ENCODE data around the gene SPOCK2. TPM values are rescaled to one million over a fixed set of nuclear protein-coding genes. Genes with fewer than 3 reads are reported as not detected.

SPOCK2 gene
- total RNA-seq, 1 experiment from 2014 or later, result 0.32 TPM

- no peak overlapping the region for H3K4me3 ChIP-seq (ENCODE audit: low read depth, low read length, poor library complexity, severe bottlenecking)
- no peak overlapping the region for H3K27ac ChIP-seq (ENCODE audit: low read depth, low read length, poor library complexity, severe bottlenecking)
- no peaks in the 10 kb centered on the region for H3K27me3 ChIP-seq (replicated peaks; ENCODE audit: insufficient read depth, low read depth, low read length, poor library complexity)
- TF ChIP-seq CTCF (conservative IDR thresholded peaks at IDR 0.05; ENCODE audit: low read depth, low read length) (no peak), EZH2 (IDR thresholded peaks at IDR 0.05; ENCODE audit: borderline replicate concordance, low read depth, low read length, poor library complexity, severe bottlenecking) (no peak)
- POLR2A ChIA-PET (ENCODE audit: low non-redundant PET), result no interaction called here
- no peaks in the 10 kb centered on the region for H3K36me3 ChIP-seq (ENCODE audit: insufficient read depth, low read length, poor library complexity, severe bottlenecking)
- BruUV-seq (replicated peaks), result no TSS peak
- H3K4me1 ChIP-seq (ENCODE audit: insufficient read depth, low read length, poor library complexity, severe bottlenecking), result no peaks in the 10 kb centered on the region
- intact Hi-C loops (cut with micrococcal nuclease; ENCODE audit: unreplicated experiment), result no loop called here
- no peaks in the 10 kb centered on the region for H3K9me3 ChIP-seq (ENCODE audit: low read depth, low read length, poor library complexity, severe bottlenecking)
- no peak for DNase-seq (ENCODE audit: low spot score)
- CTCF ChIA-PET, result no interaction called here
These were observed 15.7 kb downstream of the SPOCK2 start for GRCh38 chr10:72072639-72073038.

GRCh38 chr10:72072046-72072445, 16.3 kb downstream of the SPOCK2 start:
- H3K27ac ChIP-seq (ENCODE audit: low read depth, low read length, poor library complexity, severe bottlenecking), result no peak overlapping the region
- no peak for DNase-seq (ENCODE audit: low spot score)
- intact Hi-C loops (cut with micrococcal nuclease; ENCODE audit: unreplicated experiment), result no loop called here
- no peaks in the 10 kb centered on the region for H3K9me3 ChIP-seq (ENCODE audit: low read depth, low read length, poor library complexity, severe bottlenecking)
- no peak overlapping the region for H3K4me3 ChIP-seq (ENCODE audit: low read depth, low read length, poor library complexity, severe bottlenecking)
- BruUV-seq (replicated peaks), result no TSS peak
- TF ChIP-seq EZH2 (IDR thresholded peaks at IDR 0.05; ENCODE audit: borderline replicate concordance, low read depth, low read length, poor library complexity, severe bottlenecking) (no peak), CTCF (conservative IDR thresholded peaks at IDR 0.05; ENCODE audit: low read depth, low read length) (no peak)
- ChIA-PET POLR2A (ENCODE audit: low non-redundant PET) (no interaction called here), CTCF (no interaction called here)
- H3K27me3 ChIP-seq (replicated peaks; ENCODE audit: insufficient read depth, low read depth, low read length, poor library complexity), result no peaks in the 10 kb centered on the region
- H3K4me1 ChIP-seq (ENCODE audit: insufficient read depth, low read length, poor library complexity, severe bottlenecking), result peaks cover under 1% of the 10 kb centered on the region
- no peaks in the 10 kb centered on the region for H3K36me3 ChIP-seq (ENCODE audit: insufficient read depth, low read length, poor library complexity, severe bottlenecking)

GRCh38 chr10:72069751-72070526, 18.4 kb downstream of the SPOCK2 start:
- no TSS peak for BruUV-seq (replicated peaks)
- CTCF ChIA-PET, result interaction anchor here (0.7 to 1.5 kb wide), 3 partner anchors 9 to 655 kb away, joined by 3 to 11 read pairs (median 5); no protein-coding TSS in a partner anchor
- Histone ChIP-seq H3K27ac (ENCODE audit: low read depth, low read length, poor library complexity, severe bottlenecking) (no peak overlapping the region), H3K4me1 (ENCODE audit: insufficient read depth, low read length, poor library complexity, severe bottlenecking) (peaks cover 7% of the 10 kb centered on the region), H3K27me3 (replicated peaks; ENCODE audit: insufficient read depth, low read depth, low read length, poor library complexity) (no peaks in the 10 kb centered on the region), H3K4me3 (ENCODE audit: low read depth, low read length, poor library complexity, severe bottlenecking) (no peak overlapping the region), H3K9me3 (ENCODE audit: low read depth, low read length, poor library complexity, severe bottlenecking) (no peaks in the 10 kb centered on the region), H3K36me3 (ENCODE audit: insufficient read depth, low read length, poor library complexity, severe bottlenecking) (no peaks in the 10 kb centered on the region)
- intact Hi-C loops (cut with micrococcal nuclease; ENCODE audit: unreplicated experiment), result no loop called here
- peak; percentile 32 for DNase-seq (ENCODE audit: low spot score)
- peak; percentile 49 for TF ChIP-seq CTCF (conservative IDR thresholded peaks at IDR 0.05; ENCODE audit: low read depth, low read length)
- TF ChIP-seq EZH2 (IDR thresholded peaks at IDR 0.05; ENCODE audit: borderline replicate concordance, low read depth, low read length, poor library complexity, severe bottlenecking), result no peak
- POLR2A ChIA-PET (ENCODE audit: low non-redundant PET), result no interaction called here
